IMR-90 (cell line): ENCODE data around the gene KRT5. TPM values are rescaled to one million over a fixed set of nuclear protein-coding genes. Genes with fewer than 3 reads are reported as not detected.
A peak's percentile ranks its signal among the peaks of the same experiment; 100 is the strongest.

ENCODE experiments used
- ATAC-seq: fragments of 200-7000 bp; cut with Tn5 transposase; 2 replicates; pipeline ENCODE4 v1.9.1; 2020; ENCODE audit warnings: low read depth, mild to moderate bottlenecking, moderate library complexity
- BruUV-seq: library from RNA; stranded (reverse); fragments of 400-500 nt; replicated peaks from 2 replicates; lab custom pipeline; 2021; lab: Mats Ljungman, UMichigan
- CTCF ChIA-PET: fragments of 300-600 bp; formaldehyde crosslinking; extraction: SDS; loops from one replicate; lab custom pipeline; 2021; ENCODE audit warnings: antibody characterized with exemption; lab: Yijun Ruan, JAX
- POLR2A ChIA-PET: fragments of 300-600 bp; sonication (Branson Sonifier 250); formaldehyde crosslinking; loops from one replicate; lab custom pipeline; 2022; ENCODE audit warnings: antibody characterized with exemption; ENCODE audit not compliant: unreplicated experiment; lab: Charles Lee
- DNase-seq: peaks from one replicate; pipeline ENCODE4 v3.0.0; 2013
- H2AFZ ChIP-seq: replicated peaks from 2 replicates; pipeline ENCODE3; 2013; ENCODE audit warnings: low read length, mild to moderate bottlenecking; ENCODE audit not compliant: poor library complexity
- H2AK5ac ChIP-seq: 2 replicates; pipeline ENCODE4 v1.6.1; 2013; ENCODE audit warnings: low read depth, low read length, inconsistent platforms
- H2AK9ac ChIP-seq: replicated peaks from 2 replicates; pipeline ENCODE3; 2013; ENCODE audit warnings: mild to moderate bottlenecking, low read depth, low read length, moderate library complexity; ENCODE audit not compliant: poor library complexity
- H2BK120ac ChIP-seq: 2 replicates; pipeline ENCODE4 v1.6.1; 2013; ENCODE audit warnings: low read depth, low read length, inconsistent platforms
- H2BK15ac ChIP-seq: 3 replicates; pipeline ENCODE4 v1.6.1; 2013; ENCODE audit warnings: low read depth, low read length, inconsistent platforms
- H2BK20ac ChIP-seq: 2 replicates; pipeline ENCODE4 v1.6.1; 2013; ENCODE audit warnings: low read depth, mild to moderate bottlenecking, inconsistent platforms, low read length, moderate library complexity
- H2BK5ac ChIP-seq: 2 replicates; pipeline ENCODE4 v1.6.1; 2013; ENCODE audit warnings: mild to moderate bottlenecking, low read depth, low read length, inconsistent platforms; ENCODE audit not compliant: poor library complexity, severe bottlenecking
- H3K14ac ChIP-seq: replicated peaks from 2 replicates; pipeline ENCODE4 v1.6.1; 2013; ENCODE audit warnings: low read depth, low read length, inconsistent platforms
- H3K18ac ChIP-seq: 2 replicates; pipeline ENCODE4 v1.6.1; 2013; ENCODE audit warnings: low read depth, low read length, control low read depth
- H3K23ac ChIP-seq: 2 replicates; pipeline ENCODE4 v1.6.1; 2013; ENCODE audit warnings: low read depth, low read length, inconsistent platforms
- H3K27ac ChIP-seq: 2 replicates; pipeline ENCODE4 v1.5.1; 2013; ENCODE audit warnings: mild to moderate bottlenecking, control low read depth, low read length; ENCODE audit not compliant: insufficient read depth
- H3K27me3 ChIP-seq: 2 replicates; pipeline ENCODE4 v1.6.1; 2013; ENCODE audit warnings: low read length; ENCODE audit not compliant: control insufficient read depth, insufficient read depth
- H3K36me3 ChIP-seq: 2 replicates; pipeline ENCODE4 v1.6.1; 2013; ENCODE audit warnings: low read length, mixed read lengths; ENCODE audit not compliant: control insufficient read depth, insufficient read depth
- H3K4ac ChIP-seq: 2 replicates; pipeline ENCODE4 v1.6.1; 2013; ENCODE audit warnings: low read depth, low read length, inconsistent platforms
- H3K4me1 ChIP-seq: 2 replicates; pipeline ENCODE4 v1.6.1; 2013; ENCODE audit warnings: low read length, mixed read lengths; ENCODE audit not compliant: control insufficient read depth, insufficient read depth
- H3K4me2 ChIP-seq: 2 replicates; pipeline ENCODE4 v1.6.1; 2013; ENCODE audit warnings: low read depth, mild to moderate bottlenecking, control low read depth, low read length, moderate library complexity
- H3K4me3 ChIP-seq: 2 replicates; pipeline ENCODE4 v1.5.1; 2013; ENCODE audit warnings: low read depth, mild to moderate bottlenecking, control low read depth, low read length, moderate library complexity; ENCODE audit not compliant: insufficient read depth
- H3K56ac ChIP-seq: 2 replicates; pipeline ENCODE4 v1.6.1; 2013; ENCODE audit warnings: low read length, inconsistent platforms; ENCODE audit not compliant: insufficient read depth; ENCODE audit errors: extremely low read depth
- H3K79me1 ChIP-seq, 2 experiments: 2 replicates each; pipeline ENCODE4 v1.6.1; 2013; ENCODE audit warnings: low read length in 2 of 2, inconsistent platforms in 1 of 2, low read depth in 1 of 2
- H3K9ac ChIP-seq: 2 replicates; pipeline ENCODE4 v1.6.1; 2013; ENCODE audit warnings: low read depth, low read length, control low read depth
- H3K9me1 ChIP-seq: 2 replicates; pipeline ENCODE4 v1.6.1; 2013; ENCODE audit warnings: low read length, inconsistent platforms; ENCODE audit not compliant: insufficient read depth
- H3K9me3 ChIP-seq: 2 replicates; pipeline ENCODE4 v1.6.1; 2013; ENCODE audit warnings: low read length; ENCODE audit not compliant: control insufficient read depth, insufficient read depth
- H4K20me1 ChIP-seq: 2 replicates; pipeline ENCODE4 v1.6.1; 2013; ENCODE audit warnings: low read length, inconsistent platforms; ENCODE audit not compliant: insufficient read depth
- H4K5ac ChIP-seq: 2 replicates; pipeline ENCODE4 v1.6.1; 2013; ENCODE audit warnings: mild to moderate bottlenecking, low read depth, low read length, control low read depth
- H4K8ac ChIP-seq, 2 experiments: 2 replicates each; pipeline ENCODE4 v1.6.1; 2013; ENCODE audit warnings: low read depth in 2 of 2, low read length in 2 of 2, control low read depth in 1 of 2, inconsistent platforms in 1 of 2
- H4K91ac ChIP-seq: 2 replicates; pipeline ENCODE4 v1.6.1; 2013; ENCODE audit warnings: low read depth, low read length, inconsistent platforms; ENCODE audit not compliant: insufficient read depth
- CTCF ChIP-seq: conservative IDR thresholded peaks from 2 replicates; pipeline ENCODE4 v1.5.1; 2012; ENCODE audit warnings: mild to moderate bottlenecking, low read depth, low read length, improper control_type of control experiment
- MAFK ChIP-seq: IDR thresholded peaks from 2 replicates; pipeline ENCODE4 v1.6.1; 2012; ENCODE audit warnings: low read depth, low read length, improper control_type of control experiment
- MAZ ChIP-seq: IDR thresholded peaks from 2 replicates; pipeline ENCODE4 v1.6.1; 2012; ENCODE audit warnings: low read depth, mild to moderate bottlenecking, low read length, improper control_type of control experiment, moderate library complexity, borderline replicate concordance
- MXI1 ChIP-seq: IDR thresholded peaks from 2 replicates; pipeline ENCODE4 v1.6.1; 2012; ENCODE audit warnings: low read depth, mild to moderate bottlenecking, low read length, moderate library complexity, borderline replicate concordance
- POLR2A ChIP-seq: IDR thresholded peaks from 2 replicates; pipeline ENCODE4 v1.6.1; 2012; ENCODE audit warnings: mild to moderate bottlenecking, low read depth, low read length
- WGBS, 2 experiments: methylation state at CpG; one replicate each; pipeline versions ENCODE4 v1.1.5 to v1.1.7; 2013; ENCODE audit warnings: missing lambda C conversion rate in 2 of 2; ENCODE audit not compliant: insufficient read length in 1 of 2; ENCODE audit errors: extremely low coverage in 2 of 2; 5-methylcytosine and 5-hydroxymethylcytosine counted together
- dilution Hi-C: fragments of 300-500 bp; cut with HindIII; formaldehyde crosslinking; loops from one replicate; pipeline ENCODE4 v1.14.3; 2018; ENCODE audit warnings: low sequenced_read_pairs; ENCODE audit not compliant: unreplicated experiment
- in situ Hi-C: fragments of 300-500 bp; cut with MboI; formaldehyde crosslinking; loops from 3 replicates; pipeline ENCODE4 v1.14.3; 2019; ENCODE audit warnings: low sequenced_read_pairs, inconsistent platforms, mixed read lengths
- intact Hi-C: fragments of 100-400 bp; cut with micrococcal nuclease; formaldehyde crosslinking; loops from 2 replicates; pipeline ENCODE4 v1.10.0; 2022
- polyA plus RNA-seq, 3 experiments: library from polyadenylated mRNA; depleted of rRNA; stranded (reverse); fragments of >200 nt; gene quantifications; 2 replicates each; pipeline ENCODE4 v1.2.3, GENCODE V29; 2012; ENCODE audit warnings: low replicate concordance in 1 of 3
- total RNA-seq: library from RNA; depleted of rRNA; stranded (reverse); fragments of >200 nt; gene quantifications from 2 replicates; pipeline ENCODE4 v1.2.3, GENCODE V29; 2012

The KRT5 gene
- total and polyA plus RNA-seq, 2 of the 4 experiments (the other 2 are of a cell fraction): not detected

GRCh38 chr12:52559979-52560378 is 39.8 kb upstream of the KRT5 start:
- H3K56ac ChIP-seq: no peak overlapping the region
- H3K18ac ChIP-seq: no peak overlapping the region
- WGBS, 2 experiments: 33% methylated on average over 1 of the region's 4 CpGs; no CpG with 5 or more reads in 1 of the 2 experiments
- no peak overlapping the region for H3K4ac ChIP-seq
- H3K27ac ChIP-seq: no peak overlapping the region
- no peaks in the 10 kb centered on the region for H3K9me3 ChIP-seq
- H3K9ac ChIP-seq: no peak overlapping the region
- ChIA-PET CTCF (no interaction called here), POLR2A (no interaction called here)
- no peak overlapping the region for H4K8ac ChIP-seq
- H2AK5ac ChIP-seq: no peak overlapping the region
- no peak overlapping the region for H2BK20ac ChIP-seq
- no peak overlapping the region for H3K14ac ChIP-seq
- no peaks in the 10 kb centered on the region for H4K20me1 ChIP-seq
- intact Hi-C loops: no loop called here
- no peaks in the 10 kb centered on the region for H3K9me1 ChIP-seq
- no peaks in the 10 kb centered on the region for H3K36me3 ChIP-seq
- dilution Hi-C loops: no loop called here
- H2AK9ac ChIP-seq: no peak overlapping the region
- no peak overlapping the region for H3K4me3 ChIP-seq
- no peak overlapping the region for H4K5ac ChIP-seq
- H3K27me3 ChIP-seq: peaks cover 21% of the 10 kb centered on the region
- in situ Hi-C loops: no loop called here
- H2BK15ac ChIP-seq: no peak overlapping the region
- ATAC-seq (no peak), DNase-seq (no peak)
- no peak overlapping the region for H2AFZ ChIP-seq
- no peak overlapping the region for H4K91ac ChIP-seq
- no peak overlapping the region for H3K23ac ChIP-seq
- H2BK120ac ChIP-seq: no peak overlapping the region
- no peaks in the 10 kb centered on the region for H3K79me1 ChIP-seq
- no peak overlapping the region for H3K4me2 ChIP-seq
- no TSS peak for BruUV-seq
- no peaks in the 10 kb centered on the region for H3K4me1 ChIP-seq
- H2BK5ac ChIP-seq: no peak overlapping the region
- no peak for TF ChIP-seq POLR2A
- no peak for TF ChIP-seq MXI1
- TF ChIP-seq MAZ: no peak
- TF ChIP-seq MAFK: peak; percentile 50
- no peak for TF ChIP-seq CTCF
